Measurements from ENCODE around the gene PSTPIP2.

- no peak for TF ChIP-seq CTCF (IDR thresholded peaks at IDR 0.05)
- TF ChIP-seq POLR2A (IDR thresholded peaks at IDR 0.05), result no peak
Measured at GRCh38 chr18:45939236-45939635, 132.8 kb downstream of the PSTPIP2 start.

All from uterus (tissue), 2 donors.